Natural killer cell (primary cell): ENCODE results near the gene RPS19BP1. TPM values are rescaled to one million over a fixed set of nuclear protein-coding genes. Genes with fewer than 3 reads are reported as not detected.

ENCODE experiments used
- ATAC-seq, 3 donors: fragments of 150-1000 bp in 2 of 3; fragments of 200-7000 bp in 1 of 3; cut with Tn5 transposase; 1 replicate in 1 of 3; 2 replicates in 2 of 3; pipeline ENCODE4 v1.10.0; 2021; ENCODE audit warnings: mild to moderate bottlenecking in 2 of 3, moderate library complexity in 2 of 3
- DNase-seq, 2 donors: peaks; one replicate each; pipeline versions ENCODE4 v3.0.0 to v3.0.0-alpha.2; 2013 to 2021; ENCODE audit warnings: mixed read lengths in 1 of 2
- H3K27ac ChIP-seq: one replicate; pipeline ENCODE4 v1.5.1; 2013; ENCODE audit warnings: mild to moderate bottlenecking, low read length
- H3K27me3 ChIP-seq: one replicate; pipeline ENCODE4 v1.6.1; 2013; ENCODE audit warnings: low read length; ENCODE audit not compliant: control insufficient read depth, insufficient read depth
- H3K36me3 ChIP-seq: one replicate; pipeline ENCODE4 v1.6.1; 2013; ENCODE audit warnings: low read length; ENCODE audit not compliant: control insufficient read depth, insufficient read depth
- H3K4me1 ChIP-seq: one replicate; pipeline ENCODE4 v1.6.1; 2013; ENCODE audit warnings: low read length; ENCODE audit not compliant: control insufficient read depth, insufficient read depth
- H3K4me3 ChIP-seq: one replicate; pipeline ENCODE4 v1.5.1; 2013; ENCODE audit warnings: low read length
- H3K9me3 ChIP-seq: one replicate; pipeline ENCODE4 v1.6.1; 2013; ENCODE audit warnings: low read length; ENCODE audit not compliant: control insufficient read depth, insufficient read depth
- H3K27ac Mint-ChIP-seq, 2 donors: one replicate each; pipeline ENCODE4 v1.8.0; 2022; ENCODE audit warnings: mild to moderate bottlenecking in 2 of 2, mixed read lengths in 2 of 2, moderate library complexity in 1 of 2
- H3K27me3 Mint-ChIP-seq, 2 donors: one replicate each; pipeline ENCODE4 v1.8.0; 2022; ENCODE audit warnings: low read depth in 2 of 2, mixed read lengths in 2 of 2
- H3K36me3 Mint-ChIP-seq: one replicate; pipeline ENCODE4 v1.8.0; 2022; ENCODE audit warnings: mixed read lengths
- H3K4me1 Mint-ChIP-seq, 2 donors: one replicate each; pipeline ENCODE4 v1.8.0; 2022; ENCODE audit warnings: mixed read lengths in 2 of 2
- H3K4me3 Mint-ChIP-seq: one replicate; pipeline ENCODE4 v1.8.0; 2022; ENCODE audit warnings: mild to moderate bottlenecking, moderate library complexity, mixed read lengths
- H3K9me3 Mint-ChIP-seq, 2 donors: one replicate each; pipeline ENCODE4 v1.8.0; 2022; ENCODE audit warnings: mixed read lengths in 2 of 2
- WGBS: methylation state at CpG from one replicate; pipeline ENCODE4 v1.1.7; 2013; ENCODE audit warnings: missing lambda C conversion rate; ENCODE audit not compliant: insufficient coverage; 5-methylcytosine and 5-hydroxymethylcytosine counted together
- intact Hi-C: fragments of 100-400 bp; cut with micrococcal nuclease; formaldehyde crosslinking; loops from one replicate; pipeline ENCODE4 v1.14.2; 2022
- total RNA-seq, 4 donors: library from RNA; stranded (reverse); fragments of 120-200 nt in 1 of 4; gene quantifications; one replicate each; pipeline versions ENCODE4 v1.2.3 to v1.2.4, GENCODE V29; 2013 to 2022
- TF ChIP-seq, protein P1 (sequence below): fragments of 200-600 bp; IDR thresholded peaks from one replicate; pipeline ENCODE4 v1.8.0; 2022; ENCODE audit warnings: antibody characterized with exemption

RPS19BP1 gene
- total RNA-seq, 3 donors from 2014 or later (not counting 1 experiment from before 2014, with no cell fraction given) = 56.7 to 66.5 (median 61.3) TPM

DNA sequence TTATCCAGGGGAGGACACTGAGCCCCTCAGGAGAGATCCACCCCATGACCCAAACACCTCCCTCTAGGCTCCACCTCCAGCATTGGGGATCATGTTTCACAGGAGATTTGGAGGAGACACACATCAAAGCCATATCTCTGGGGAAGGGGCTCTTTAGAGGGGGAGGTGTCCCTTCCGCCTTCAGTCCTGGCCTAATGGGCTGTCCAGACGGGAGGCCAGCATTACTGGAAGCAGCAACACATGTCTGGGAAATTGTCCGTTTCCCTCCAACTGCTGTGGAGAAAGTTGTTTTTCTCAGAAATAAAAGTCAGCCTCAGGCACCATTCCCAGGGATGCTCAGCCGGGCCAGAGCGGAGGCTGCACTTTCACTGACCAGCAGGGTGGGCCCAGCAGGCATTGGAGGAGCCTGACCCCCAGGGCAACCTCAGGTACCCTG is 47.5 kb upstream of the RPS19BP1 start:
- no peak overlapping the region for H3K4me3 ChIP-seq
- no peak for ATAC-seq
- no peak for DNase-seq
- 73% methylated on average over 5 of the region's 5 CpGs for WGBS
- Mint-ChIP-seq H3K4me3 (no peak overlapping the region), H3K27me3 (peaks cover 15 to 46% of the 10 kb centered on the region in 2 donors), H3K9me3 (peaks cover 3 to 6% of the 10 kb centered on the region in 2 donors), H3K4me1 (no peaks in the 10 kb centered on the region), H3K36me3 (no peaks in the 10 kb centered on the region), H3K27ac (no peak overlapping the region)
- no peaks in the 10 kb centered on the region for H3K9me3 ChIP-seq
- H3K27ac ChIP-seq = no peak overlapping the region
- H3K27me3 ChIP-seq = no peaks in the 10 kb centered on the region
- no peaks in the 10 kb centered on the region for H3K4me1 ChIP-seq
- H3K36me3 ChIP-seq = no peaks in the 10 kb centered on the region
- TF ChIP-seq, protein P1, sequence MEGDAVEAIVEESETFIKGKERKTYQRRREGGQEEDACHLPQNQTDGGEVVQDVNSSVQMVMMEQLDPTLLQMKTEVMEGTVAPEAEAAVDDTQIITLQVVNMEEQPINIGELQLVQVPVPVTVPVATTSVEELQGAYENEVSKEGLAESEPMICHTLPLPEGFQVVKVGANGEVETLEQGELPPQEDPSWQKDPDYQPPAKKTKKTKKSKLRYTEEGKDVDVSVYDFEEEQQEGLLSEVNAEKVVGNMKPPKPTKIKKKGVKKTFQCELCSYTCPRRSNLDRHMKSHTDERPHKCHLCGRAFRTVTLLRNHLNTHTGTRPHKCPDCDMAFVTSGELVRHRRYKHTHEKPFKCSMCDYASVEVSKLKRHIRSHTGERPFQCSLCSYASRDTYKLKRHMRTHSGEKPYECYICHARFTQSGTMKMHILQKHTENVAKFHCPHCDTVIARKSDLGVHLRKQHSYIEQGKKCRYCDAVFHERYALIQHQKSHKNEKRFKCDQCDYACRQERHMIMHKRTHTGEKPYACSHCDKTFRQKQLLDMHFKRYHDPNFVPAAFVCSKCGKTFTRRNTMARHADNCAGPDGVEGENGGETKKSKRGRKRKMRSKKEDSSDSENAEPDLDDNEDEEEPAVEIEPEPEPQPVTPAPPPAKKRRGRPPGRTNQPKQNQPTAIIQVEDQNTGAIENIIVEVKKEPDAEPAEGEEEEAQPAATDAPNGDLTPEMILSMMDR = no peak
- intact Hi-C loops = no loop called here

GRCh38 chr22:39577900-39578299 is 45.4 kb upstream of the RPS19BP1 start:
- intact Hi-C loops = no loop called here
- peaks cover 0 to 3% of the 10 kb centered on the region in 2 donors for H3K9me3 Mint-ChIP-seq

GRCh38 chr22:39577366-39577765 is 44.8 kb upstream of the RPS19BP1 start:
- Histone ChIP-seq H3K4me3 (no peak overlapping the region), H3K4me1 (no peaks in the 10 kb centered on the region), H3K36me3 (no peaks in the 10 kb centered on the region), H3K27me3 (no peaks in the 10 kb centered on the region), H3K9me3 (no peaks in the 10 kb centered on the region), H3K27ac (no peak overlapping the region)
- ATAC-seq (no peak), DNase-seq (no peak)
- no peaks in the 10 kb centered on the region for H3K4me1 Mint-ChIP-seq
- H3K27me3 Mint-ChIP-seq = peaks cover 8 to 27% of the 10 kb centered on the region in 2 donors
- intact Hi-C loops = no loop called here
- WGBS = 75% methylated on average over 21 of the region's 21 CpGs
- H3K4me3 Mint-ChIP-seq = no peak overlapping the region
- no peaks in the 10 kb centered on the region for H3K9me3 Mint-ChIP-seq
- H3K27ac Mint-ChIP-seq = no peak overlapping the region
- TF ChIP-seq, protein P1 = no peak
- no peaks in the 10 kb centered on the region for H3K36me3 Mint-ChIP-seq

More at GRCh38 chr22:39577900-39578299, 45.4 kb upstream of the RPS19BP1 start:
- peaks cover 8 to 31% of the 10 kb centered on the region in 2 donors for H3K27me3 Mint-ChIP-seq
- Histone ChIP-seq H3K4me1 (no peaks in the 10 kb centered on the region), H3K9me3 (no peaks in the 10 kb centered on the region), H3K36me3 (no peaks in the 10 kb centered on the region), H3K27ac (no peak overlapping the region), H3K27me3 (no peaks in the 10 kb centered on the region), H3K4me3 (no peak overlapping the region)
- TF ChIP-seq, protein P1 = no peak
- ATAC-seq = no peak
- no peaks in the 10 kb centered on the region for H3K36me3 Mint-ChIP-seq
- H3K4me1 Mint-ChIP-seq = no peaks in the 10 kb centered on the region
- DNase-seq = no peak
- no peak overlapping the region for H3K4me3 Mint-ChIP-seq
- H3K27ac Mint-ChIP-seq = no peak overlapping the region
- WGBS = 89% methylated on average over 6 of the region's 7 CpGs

DNA sequence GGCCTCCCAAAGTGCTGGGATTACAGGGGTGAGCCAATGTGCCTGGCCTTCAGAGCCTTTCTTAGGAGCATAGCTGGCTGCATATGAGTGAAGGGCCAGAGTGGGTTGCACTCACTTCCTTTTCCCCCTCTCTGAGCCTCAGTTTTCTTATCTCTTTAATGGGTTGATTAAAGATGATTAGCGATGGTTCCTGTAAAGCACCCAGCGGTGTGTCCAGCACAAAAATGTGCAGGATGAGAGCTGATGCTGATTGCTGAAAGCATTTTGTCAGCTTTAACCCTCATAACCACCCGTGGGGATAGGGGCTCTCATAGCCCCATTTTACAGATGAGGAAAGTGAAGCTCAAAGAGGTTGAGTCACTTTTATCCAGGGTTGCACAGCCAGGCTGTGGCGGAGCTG is 43.5 kb upstream of the RPS19BP1 start:
- Histone ChIP-seq H3K4me3 (no peak overlapping the region), H3K27ac (no peak overlapping the region), H3K27me3 (no peaks in the 10 kb centered on the region), H3K36me3 (no peaks in the 10 kb centered on the region), H3K9me3 (no peaks in the 10 kb centered on the region), H3K4me1 (no peaks in the 10 kb centered on the region)
- no peak for DNase-seq
- intact Hi-C loops = no loop called here
- H3K4me3 Mint-ChIP-seq = no peak overlapping the region
- H3K9me3 Mint-ChIP-seq = no peaks in the 10 kb centered on the region
- no peak for ATAC-seq
- H3K27me3 Mint-ChIP-seq = peaks cover 8 to 21% of the 10 kb centered on the region in 2 donors
- H3K36me3 Mint-ChIP-seq = no peaks in the 10 kb centered on the region
- H3K4me1 Mint-ChIP-seq = no peaks in the 10 kb centered on the region
- TF ChIP-seq, protein P1 = no peak
- WGBS = 85% methylated on average over 4 of the region's 4 CpGs
- no peak overlapping the region for H3K27ac Mint-ChIP-seq
